ENCODE results near the gene TLE3.

TLE3 gene

DNA sequence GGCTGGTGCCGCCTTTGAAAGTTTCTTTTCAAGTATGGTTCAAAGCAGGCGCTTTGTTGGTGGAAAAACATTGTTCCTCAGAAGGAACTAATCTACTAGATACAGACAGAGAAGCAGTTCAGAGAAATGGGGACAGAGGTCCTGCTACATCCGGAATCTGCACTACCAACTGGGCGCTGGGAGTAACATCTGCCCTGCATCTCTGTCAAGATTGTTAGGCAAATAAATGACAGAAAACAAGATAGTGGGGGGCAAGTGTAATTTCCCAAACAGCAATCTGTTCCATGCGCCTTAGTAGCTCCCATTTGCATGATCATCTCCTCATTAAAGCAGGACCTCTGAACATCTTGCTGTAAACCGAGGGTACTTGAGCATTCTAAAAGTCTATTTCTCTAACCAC lies 17.4 kb downstream of the TLE3 start:
- Histone ChIP-seq H3K9me3 (ENCODE audit: control extremely low read depth in 1 of 5, control insufficient read depth in 4 of 5, insufficient read depth in 2 of 5, low read depth in 1 of 5, low read length in 4 of 5) (no peaks in the 10 kb centered on the region), H3K27me3 (replicated peaks in 2 of 5; ENCODE audit: control insufficient read depth in 4 of 5, insufficient read depth in 5 of 5, low read length in 4 of 5) (no peaks in the 10 kb centered on the region), H3K4me1 (ENCODE audit: control extremely low read depth in 1 of 4, control insufficient read depth in 4 of 4, insufficient read depth in 4 of 4, low read length in 3 of 4) (peaks cover 0 to 6% (median 0%) of the 10 kb centered on the region in 4 experiments), H3K4me3 (ENCODE audit: control insufficient read depth in 1 of 7, extremely low read depth in 1 of 7, insufficient read depth in 4 of 7, low read depth in 2 of 7, low read length in 6 of 7) (no peak overlapping the region), H3K27ac (ENCODE audit: insufficient read depth in 1 of 2, low read depth in 1 of 2, low read length in 2 of 2, poor library complexity in 1 of 2, severe bottlenecking in 2 of 2) (no peak overlapping the region), H3K36me3 (ENCODE audit: control insufficient read depth in 4 of 4, insufficient read depth in 4 of 4, low read length in 3 of 4) (peaks cover 19 to 85% (median 59%) of the 10 kb centered on the region in 4 experiments)
- WGBS (ENCODE audit: insufficient coverage): 98% methylated on average over 5 of the region's 6 CpGs
- ChIA-PET CTCF (interaction anchor here (1.4 kb wide), 2 partner anchors 11 to 14 kb away, joined by 3 to 4 read pairs; no protein-coding TSS in a partner anchor), POLR2A (no interaction called here)
- no peak for DNase-seq

DNA sequence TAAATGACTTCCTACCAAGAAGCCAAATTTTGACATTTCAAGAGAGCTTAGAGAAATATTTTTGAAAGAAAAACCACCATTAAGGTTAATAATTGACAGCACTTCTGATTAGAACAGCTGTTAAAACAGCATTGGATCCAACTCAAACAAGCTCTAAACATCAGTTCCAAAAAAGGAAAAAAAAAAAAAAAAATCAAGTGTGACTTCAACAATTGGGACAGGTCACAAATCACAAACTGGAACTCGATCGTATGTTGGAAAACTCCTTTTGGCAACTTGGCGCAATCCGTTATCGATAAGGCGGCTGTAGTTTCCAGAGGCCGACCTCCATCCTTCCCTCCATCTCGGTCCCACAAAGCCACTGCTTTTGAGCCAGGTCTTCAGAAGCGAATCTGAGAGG lies 17.8 kb downstream of the TLE3 start:
- Histone ChIP-seq H3K9me3 (ENCODE audit: control extremely low read depth in 1 of 5, control insufficient read depth in 4 of 5, insufficient read depth in 2 of 5, low read depth in 1 of 5, low read length in 4 of 5) (no peaks in the 10 kb centered on the region), H3K36me3 (ENCODE audit: control insufficient read depth in 4 of 4, insufficient read depth in 4 of 4, low read length in 3 of 4) (peaks cover 19 to 85% (median 57%) of the 10 kb centered on the region in 4 experiments), H3K27ac (ENCODE audit: insufficient read depth in 1 of 2, low read depth in 1 of 2, low read length in 2 of 2, poor library complexity in 1 of 2, severe bottlenecking in 2 of 2) (no peak overlapping the region), H3K27me3 (replicated peaks in 2 of 5; ENCODE audit: control insufficient read depth in 4 of 5, insufficient read depth in 5 of 5, low read length in 4 of 5) (no peaks in the 10 kb centered on the region), H3K4me3 (ENCODE audit: control insufficient read depth in 1 of 7, extremely low read depth in 1 of 7, insufficient read depth in 4 of 7, low read depth in 2 of 7, low read length in 6 of 7) (no peak overlapping the region), H3K4me1 (ENCODE audit: control extremely low read depth in 1 of 4, control insufficient read depth in 4 of 4, insufficient read depth in 4 of 4, low read length in 3 of 4) (peaks cover 0 to 6% (median 0%) of the 10 kb centered on the region in 4 experiments)
- CTCF ChIA-PET: interaction anchor here (1.4 kb wide), 2 partner anchors 12 to 14 kb away, joined by 3 to 4 read pairs; no protein-coding TSS in a partner anchor
- POLR2A ChIA-PET: interaction anchor here (0.7 kb wide), 1 partner anchor 424 kb away, joined by 6 read pairs; no protein-coding TSS in a partner anchor
- DNase-seq: no peak
- 83% methylated on average over 2 of the region's 9 CpGs for WGBS (ENCODE audit: insufficient coverage)

DNA sequence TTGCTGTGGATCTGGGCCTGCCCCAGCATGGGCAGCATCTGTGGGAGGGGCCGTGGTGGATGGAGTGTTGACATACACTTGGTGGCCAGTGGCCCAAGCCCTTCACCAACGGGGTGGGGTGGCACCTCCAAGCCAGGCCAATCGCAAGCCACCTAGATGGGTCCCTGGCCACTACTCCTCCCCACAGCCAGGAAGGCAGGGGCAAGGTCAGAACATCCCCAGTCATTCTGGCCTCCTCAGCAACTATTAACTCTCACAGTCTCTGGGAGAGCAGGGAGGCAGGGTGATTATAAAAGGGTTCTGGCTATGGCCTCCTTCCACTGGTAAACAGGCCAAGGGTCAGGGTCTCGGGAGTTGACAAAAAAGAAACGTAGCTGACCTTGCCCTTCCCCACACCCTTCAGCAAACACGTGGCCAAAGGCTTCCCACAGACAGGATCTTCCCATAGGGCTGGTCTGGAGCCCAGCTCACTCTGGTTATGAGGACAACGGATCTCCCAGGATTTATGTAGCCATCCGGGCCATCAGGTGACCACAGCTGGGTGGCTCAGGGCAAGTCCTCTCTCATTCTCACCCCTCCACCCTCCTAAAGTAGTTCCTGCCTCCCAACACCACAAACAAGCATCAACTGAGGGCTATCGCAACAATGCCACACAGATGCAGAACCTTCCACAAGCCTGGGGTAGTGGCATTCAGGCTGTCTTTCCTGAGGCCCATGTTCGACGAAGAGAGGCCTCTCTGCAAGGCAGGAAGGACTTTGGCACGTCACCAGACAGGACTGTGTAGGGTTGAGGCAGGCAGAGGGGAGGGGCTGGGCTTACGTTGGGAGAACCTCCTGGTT lies 18.9 kb downstream of the TLE3 start:
- CTCF ChIA-PET: interaction anchor here (1.4 kb wide), 1 partner anchor 15 kb away, joined by 4 read pairs; no protein-coding TSS in a partner anchor
- 80% methylated on average over 9 of the region's 13 CpGs for WGBS (ENCODE audit: insufficient coverage)

DNA sequence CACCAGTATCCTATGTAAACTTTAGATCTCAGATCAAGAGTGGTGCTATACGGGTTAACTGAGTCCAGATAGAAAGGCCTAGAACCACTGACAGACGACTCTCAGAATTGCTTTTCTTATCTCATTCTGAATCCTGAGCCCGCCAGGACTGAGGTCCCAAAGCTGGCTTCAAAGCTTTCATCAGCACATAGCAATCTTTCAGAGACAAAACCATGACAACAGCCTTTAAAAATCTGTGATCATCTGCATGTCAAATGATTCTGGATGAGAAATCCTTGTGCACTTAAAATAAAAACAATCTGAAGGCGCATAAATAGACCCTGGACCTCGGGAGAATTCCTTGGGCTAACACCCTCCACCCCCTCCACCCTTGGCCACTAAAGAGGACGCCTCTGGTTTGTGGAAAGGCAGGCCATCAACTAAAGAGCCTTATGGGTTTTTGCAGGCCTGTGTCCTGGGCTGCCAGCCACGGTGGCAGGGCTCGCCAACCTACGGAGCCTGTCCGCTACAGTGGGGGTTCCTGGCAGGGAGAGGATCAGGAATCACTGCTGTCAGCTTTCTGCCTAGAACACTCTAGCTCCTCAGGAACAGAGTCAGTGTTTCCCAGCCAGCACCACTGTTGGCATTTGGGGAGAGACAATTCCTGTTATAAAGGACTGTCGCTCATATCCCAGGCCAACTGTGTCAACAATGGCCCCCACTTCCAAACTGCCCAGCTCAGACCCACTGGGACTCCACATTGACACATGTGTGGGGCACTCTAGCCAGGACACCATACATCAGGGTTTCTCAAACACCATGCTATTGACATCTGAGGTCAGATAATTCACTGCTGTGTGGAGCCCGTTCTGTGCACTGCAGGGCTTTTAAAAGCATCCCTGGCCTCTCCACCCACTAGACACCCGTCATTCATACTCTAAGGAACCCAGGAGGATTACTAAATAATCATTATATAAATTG lies 20.2 kb downstream of the TLE3 start:
- no peaks in the 10 kb centered on the region for H3K9me3 ChIP-seq (ENCODE audit: control extremely low read depth in 1 of 5, control insufficient read depth in 4 of 5, insufficient read depth in 2 of 5, low read depth in 1 of 5, low read length in 4 of 5)
- no peak for DNase-seq
- POLR2A ChIA-PET: no interaction called here
- H3K4me1 ChIP-seq (ENCODE audit: control extremely low read depth in 1 of 4, control insufficient read depth in 4 of 4, insufficient read depth in 4 of 4, low read length in 3 of 4): peaks cover 0 to 13% (median 3%) of the 10 kb centered on the region in 4 experiments
- no peak overlapping the region for H3K27ac ChIP-seq (ENCODE audit: insufficient read depth in 1 of 2, low read depth in 1 of 2, low read length in 2 of 2, poor library complexity in 1 of 2, severe bottlenecking in 2 of 2)
- H3K27me3 ChIP-seq (replicated peaks in 2 of 5; ENCODE audit: control insufficient read depth in 4 of 5, insufficient read depth in 5 of 5, low read length in 4 of 5): no peaks in the 10 kb centered on the region
- H3K4me3 ChIP-seq (ENCODE audit: control insufficient read depth in 1 of 7, extremely low read depth in 1 of 7, insufficient read depth in 4 of 7, low read depth in 2 of 7, low read length in 6 of 7): no peak overlapping the region
- CTCF ChIA-PET: interaction anchor here (1.0 kb wide), 1 partner anchor 104 kb away, joined by 3 read pairs; no protein-coding TSS in a partner anchor
- H3K36me3 ChIP-seq (ENCODE audit: control insufficient read depth in 4 of 4, insufficient read depth in 4 of 4, low read length in 3 of 4): peaks cover 19 to 88% (median 66%) of the 10 kb centered on the region in 4 experiments
- 95% methylated on average over 10 of the region's 13 CpGs for WGBS (ENCODE audit: insufficient coverage)

More for the DNA sequence above, 18.9 kb downstream of the TLE3 start:
- no peak for DNase-seq
- Histone ChIP-seq H3K27me3 (replicated peaks in 2 of 5; ENCODE audit: control insufficient read depth in 4 of 5, insufficient read depth in 5 of 5, low read length in 4 of 5) (no peaks in the 10 kb centered on the region), H3K9me3 (ENCODE audit: control extremely low read depth in 1 of 5, control insufficient read depth in 4 of 5, insufficient read depth in 2 of 5, low read depth in 1 of 5, low read length in 4 of 5) (no peaks in the 10 kb centered on the region), H3K4me1 (ENCODE audit: control extremely low read depth in 1 of 4, control insufficient read depth in 4 of 4, insufficient read depth in 4 of 4, low read length in 3 of 4) (peaks cover 0 to 11% (median 2%) of the 10 kb centered on the region in 4 experiments), H3K27ac (ENCODE audit: insufficient read depth in 1 of 2, low read depth in 1 of 2, low read length in 2 of 2, poor library complexity in 1 of 2, severe bottlenecking in 2 of 2) (no peak overlapping the region), H3K4me3 (ENCODE audit: control insufficient read depth in 1 of 7, extremely low read depth in 1 of 7, insufficient read depth in 4 of 7, low read depth in 2 of 7, low read length in 6 of 7) (no peak overlapping the region), H3K36me3 (ENCODE audit: control insufficient read depth in 4 of 4, insufficient read depth in 4 of 4, low read length in 3 of 4) (peaks cover 23 to 85% (median 60%) of the 10 kb centered on the region in 4 experiments)
- POLR2A ChIA-PET: no interaction called here

DNA sequence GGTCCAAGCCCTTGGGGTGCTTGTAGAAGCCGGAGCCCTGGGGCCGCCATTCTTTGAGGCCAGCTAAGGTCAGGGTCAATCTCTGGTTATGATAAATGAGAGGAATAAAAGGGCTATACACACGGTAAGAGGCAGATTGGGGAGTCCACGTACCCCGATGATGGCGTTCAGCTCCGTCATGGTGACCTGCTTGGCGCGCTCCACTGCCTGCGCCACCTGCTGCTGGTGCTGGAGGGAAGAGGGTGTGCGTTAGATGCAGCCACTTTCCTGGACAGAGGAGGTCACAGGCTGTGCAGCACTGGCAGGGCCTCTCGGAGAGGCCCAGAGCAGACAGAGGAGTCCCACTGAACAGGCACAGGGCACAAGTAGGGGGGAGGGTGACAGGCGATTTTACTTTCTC lies 23.3 kb downstream of the TLE3 start:
- no peak overlapping the region for H3K4me3 ChIP-seq (ENCODE audit: control insufficient read depth in 1 of 7, extremely low read depth in 1 of 7, insufficient read depth in 4 of 7, low read depth in 2 of 7, low read length in 6 of 7)
- no peaks in the 10 kb centered on the region for H3K27me3 ChIP-seq (replicated peaks in 2 of 5; ENCODE audit: control insufficient read depth in 4 of 5, insufficient read depth in 5 of 5, low read length in 4 of 5)
- no peaks in the 10 kb centered on the region for H3K9me3 ChIP-seq (ENCODE audit: control extremely low read depth in 1 of 5, control insufficient read depth in 4 of 5, insufficient read depth in 2 of 5, low read depth in 1 of 5, low read length in 4 of 5)
- ChIA-PET CTCF (interaction anchor here (1.4 to 1.9 kb wide), 2 partner anchors 10 to 289 kb away, joined by 3 to 7 read pairs; no protein-coding TSS in a partner anchor), POLR2A (no interaction called here)
- no peak overlapping the region for H3K27ac ChIP-seq (ENCODE audit: insufficient read depth in 1 of 2, low read depth in 1 of 2, low read length in 2 of 2, poor library complexity in 1 of 2, severe bottlenecking in 2 of 2)
- H3K4me1 ChIP-seq (ENCODE audit: control extremely low read depth in 1 of 4, control insufficient read depth in 4 of 4, insufficient read depth in 4 of 4, low read length in 3 of 4): peaks cover 0 to 13% (median 3%) of the 10 kb centered on the region in 4 experiments
- no peak for DNase-seq
- peaks cover 13 to 88% (median 65%) of the 10 kb centered on the region in 4 experiments for H3K36me3 ChIP-seq (ENCODE audit: control insufficient read depth in 4 of 4, insufficient read depth in 4 of 4, low read length in 3 of 4)
- 97% methylated on average over 12 of the region's 13 CpGs for WGBS (ENCODE audit: insufficient coverage)

DNA sequence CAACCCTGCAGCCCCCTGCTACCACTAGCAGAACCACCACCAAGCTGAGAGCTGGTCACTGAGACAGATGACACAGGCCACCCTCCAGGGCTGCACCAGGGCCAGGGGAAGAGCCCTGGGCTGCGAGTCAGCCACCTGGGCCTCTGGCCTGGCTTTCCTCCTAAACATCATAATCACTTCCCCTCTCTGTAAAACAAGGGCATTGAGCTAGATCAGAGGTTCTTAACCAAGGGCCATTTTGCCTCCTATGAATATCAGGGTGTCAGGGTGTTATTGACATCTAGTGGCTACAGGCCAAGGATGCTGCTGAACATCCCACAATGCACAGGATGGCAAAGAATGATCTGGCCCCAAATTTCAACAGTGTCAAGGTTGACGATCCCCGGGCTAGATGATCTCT lies 25.2 kb downstream of the TLE3 start:
- ChIA-PET POLR2A (no interaction called here), CTCF (interaction anchor here (1.3 kb wide), 1 partner anchor 109 kb away, joined by 4 read pairs; no protein-coding TSS in a partner anchor)
- Histone ChIP-seq H3K27me3 (replicated peaks in 2 of 5; ENCODE audit: control insufficient read depth in 4 of 5, insufficient read depth in 5 of 5, low read length in 4 of 5) (no peaks in the 10 kb centered on the region), H3K27ac (ENCODE audit: insufficient read depth in 1 of 2, low read depth in 1 of 2, low read length in 2 of 2, poor library complexity in 1 of 2, severe bottlenecking in 2 of 2) (no peak overlapping the region), H3K36me3 (ENCODE audit: control insufficient read depth in 4 of 4, insufficient read depth in 4 of 4, low read length in 3 of 4) (peaks cover 13 to 93% (median 68%) of the 10 kb centered on the region in 4 experiments), H3K9me3 (ENCODE audit: control extremely low read depth in 1 of 5, control insufficient read depth in 4 of 5, insufficient read depth in 2 of 5, low read depth in 1 of 5, low read length in 4 of 5) (no peaks in the 10 kb centered on the region), H3K4me3 (ENCODE audit: control insufficient read depth in 1 of 7, extremely low read depth in 1 of 7, insufficient read depth in 4 of 7, low read depth in 2 of 7, low read length in 6 of 7) (no peak overlapping the region), H3K4me1 (ENCODE audit: control extremely low read depth in 1 of 4, control insufficient read depth in 4 of 4, insufficient read depth in 4 of 4, low read length in 3 of 4) (peaks cover 0 to 10% (median 3%) of the 10 kb centered on the region in 4 experiments)
- DNase-seq: no peak
- WGBS (ENCODE audit: insufficient coverage): 100% methylated on average over 2 of the region's 3 CpGs

Measured in common myeloid progenitor, CD34-positive (primary cell).